HG03196 (cell line): ENCODE measurements around the gene COX7A2.
A peak's percentile ranks its signal among the peaks of the same experiment; 100 is the strongest.

Source experiments
- ATAC-seq: cut with Tn5 transposase; IDR thresholded peaks from one replicate; pipeline ENCODE4 v1.9.1; 2021; ENCODE audit not compliant: unreplicated experiment

COX7A2 gene

DNA sequence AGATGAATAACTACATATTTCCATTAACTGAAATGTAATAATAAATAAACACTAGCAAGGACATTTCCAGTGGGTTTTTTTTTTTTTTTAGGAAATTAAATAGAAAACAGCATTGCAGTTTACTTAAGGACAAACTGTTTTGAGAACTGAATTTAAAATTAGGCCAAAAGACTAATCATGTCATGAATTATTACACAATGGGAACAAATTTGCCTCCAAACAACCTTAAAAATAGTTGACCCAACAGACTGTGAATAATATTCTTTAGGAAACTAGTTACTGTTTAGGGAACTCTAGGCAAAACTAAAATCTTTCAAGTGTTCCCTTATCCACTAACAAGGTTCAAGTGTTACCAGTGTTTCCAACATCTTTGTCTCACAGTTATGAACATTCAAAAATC is 21.3 kb downstream of the COX7A2 start:
- ATAC-seq: no peak

DNA sequence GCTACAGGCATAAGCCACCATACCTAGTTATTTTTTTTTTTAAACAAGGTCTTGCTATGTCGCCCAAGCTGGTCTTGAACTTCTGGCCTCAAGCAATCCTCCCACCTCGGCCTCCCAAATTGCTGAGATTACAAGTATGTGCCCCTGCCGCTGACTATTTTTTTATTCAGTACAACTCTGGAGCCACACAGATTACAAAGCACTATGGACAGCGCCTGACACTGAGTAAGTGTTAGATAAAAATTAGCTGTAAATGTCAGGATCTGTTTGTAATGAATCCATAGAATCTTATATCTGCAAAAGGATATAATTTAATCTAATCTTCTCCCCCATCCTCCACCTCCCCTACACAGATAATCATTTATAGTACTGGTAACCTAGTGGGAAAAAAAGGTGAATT is 22.5 kb downstream of the COX7A2 start:
- ATAC-seq: no peak

DNA sequence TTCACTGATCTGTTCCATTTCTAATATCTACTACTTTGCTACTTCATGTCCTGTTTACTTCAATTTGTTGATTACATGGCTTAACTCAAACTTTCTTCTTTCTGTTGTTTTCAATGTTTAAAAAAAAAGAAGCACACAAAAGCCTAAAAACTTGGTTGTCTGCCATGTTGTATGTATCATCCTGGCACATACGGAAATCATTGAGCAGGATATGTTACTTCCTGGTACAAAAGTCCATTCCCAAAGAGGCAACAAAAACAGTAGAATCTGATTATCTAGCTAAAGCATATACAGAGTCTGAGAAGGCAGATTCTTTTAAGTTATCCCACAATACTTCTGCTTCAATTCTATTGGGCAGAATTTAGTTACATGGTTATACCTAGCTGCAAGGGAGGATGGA is 23.2 kb downstream of the COX7A2 start:
- ATAC-seq: no peak

DNA sequence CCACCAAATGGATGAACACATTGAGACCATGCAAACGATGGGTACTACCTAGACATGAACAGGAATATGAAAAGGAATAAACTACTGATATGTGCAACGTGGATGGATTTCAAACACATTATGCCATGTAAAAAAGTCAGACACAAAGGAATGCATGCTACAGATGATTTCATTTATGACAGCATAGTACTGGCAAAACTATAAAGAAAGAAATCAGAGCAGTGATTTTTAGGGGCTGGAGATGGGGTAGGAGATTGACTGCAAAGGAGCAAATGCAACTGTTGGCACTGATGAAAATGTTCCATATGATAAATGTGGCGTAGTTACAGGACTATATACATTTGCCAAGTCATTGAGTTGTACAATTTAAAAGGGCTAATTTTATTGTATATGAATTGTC is 24.3 kb downstream of the COX7A2 start:
- no peak for ATAC-seq

DNA sequence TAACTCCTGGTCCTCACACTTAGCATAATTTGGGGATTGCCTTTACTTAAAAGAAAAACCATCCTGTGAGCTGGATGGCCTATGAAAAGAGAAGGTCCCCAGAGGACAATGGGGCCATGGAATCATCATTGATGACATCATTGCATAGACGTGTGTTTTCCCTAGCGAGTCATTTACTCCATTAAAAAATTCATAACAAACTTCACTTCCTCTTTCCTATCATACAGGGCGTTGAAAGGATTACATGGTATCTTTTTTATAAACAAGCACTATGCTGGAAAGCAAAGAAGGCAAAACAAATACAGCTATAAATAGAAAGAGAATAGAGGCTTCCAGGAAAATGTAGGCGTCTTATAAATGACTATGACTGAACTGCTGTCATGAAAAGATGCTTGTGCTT is 26.4 kb downstream of the COX7A2 start:
- no peak for ATAC-seq

DNA sequence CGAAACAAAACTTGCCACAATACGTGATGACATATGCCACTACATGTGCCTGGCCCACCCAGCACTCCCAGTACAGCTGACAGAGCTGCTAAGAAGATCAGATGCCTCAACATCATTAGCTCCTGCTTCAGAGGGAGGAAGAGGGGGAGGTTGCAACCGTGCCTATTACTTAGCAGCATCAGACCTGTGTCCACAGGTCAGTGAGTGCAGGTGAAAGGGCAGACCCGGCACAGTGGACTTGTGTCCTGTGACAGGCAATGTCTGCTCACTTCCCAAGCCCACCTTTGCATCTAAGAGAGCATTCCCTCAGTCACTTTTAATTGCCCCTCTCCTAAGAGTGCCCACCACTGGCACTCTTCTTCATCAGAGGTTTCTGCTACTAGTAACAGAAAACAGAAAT is 28.3 kb downstream of the COX7A2 start:
- no peak for ATAC-seq

DNA sequence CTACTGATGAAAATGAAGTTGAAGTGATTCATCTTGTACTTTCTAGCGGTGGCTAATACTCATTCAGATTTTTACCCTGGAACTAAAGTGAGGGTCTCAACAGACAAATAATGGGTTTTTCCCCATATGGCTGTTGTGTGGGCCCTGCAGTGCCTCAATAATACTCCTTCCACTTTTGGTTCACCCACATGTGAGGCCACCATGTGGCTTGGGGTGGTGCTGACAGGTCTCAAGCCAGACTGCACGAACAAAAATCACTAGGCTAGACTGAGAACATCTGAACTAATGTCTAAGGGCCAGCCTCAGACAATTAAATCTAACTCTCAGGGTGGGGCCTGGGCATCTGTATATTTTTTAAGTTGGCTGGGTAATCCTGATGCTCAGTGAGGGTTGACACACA is 29.9 kb downstream of the COX7A2 start:
- ATAC-seq: no peak

DNA sequence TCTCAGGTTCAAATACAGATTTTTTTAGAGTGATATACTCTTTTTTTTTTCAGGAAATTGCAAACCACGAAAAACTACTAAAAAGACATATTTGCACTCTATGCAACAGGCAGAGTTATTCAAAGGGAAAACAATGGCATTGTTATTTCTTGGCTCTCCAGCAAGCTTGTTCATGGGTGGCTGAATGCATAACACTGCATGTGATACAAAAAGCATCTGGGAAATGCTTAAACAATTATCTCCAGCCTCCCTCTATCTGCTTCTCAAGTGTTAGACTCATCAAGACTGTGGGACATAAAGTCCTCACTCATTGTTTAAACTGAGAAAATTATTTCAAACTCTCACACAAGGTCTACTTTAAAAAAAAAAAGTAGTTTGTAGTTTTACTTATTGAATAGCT is 30.5 kb downstream of the COX7A2 start:
- ATAC-seq: no peak

DNA sequence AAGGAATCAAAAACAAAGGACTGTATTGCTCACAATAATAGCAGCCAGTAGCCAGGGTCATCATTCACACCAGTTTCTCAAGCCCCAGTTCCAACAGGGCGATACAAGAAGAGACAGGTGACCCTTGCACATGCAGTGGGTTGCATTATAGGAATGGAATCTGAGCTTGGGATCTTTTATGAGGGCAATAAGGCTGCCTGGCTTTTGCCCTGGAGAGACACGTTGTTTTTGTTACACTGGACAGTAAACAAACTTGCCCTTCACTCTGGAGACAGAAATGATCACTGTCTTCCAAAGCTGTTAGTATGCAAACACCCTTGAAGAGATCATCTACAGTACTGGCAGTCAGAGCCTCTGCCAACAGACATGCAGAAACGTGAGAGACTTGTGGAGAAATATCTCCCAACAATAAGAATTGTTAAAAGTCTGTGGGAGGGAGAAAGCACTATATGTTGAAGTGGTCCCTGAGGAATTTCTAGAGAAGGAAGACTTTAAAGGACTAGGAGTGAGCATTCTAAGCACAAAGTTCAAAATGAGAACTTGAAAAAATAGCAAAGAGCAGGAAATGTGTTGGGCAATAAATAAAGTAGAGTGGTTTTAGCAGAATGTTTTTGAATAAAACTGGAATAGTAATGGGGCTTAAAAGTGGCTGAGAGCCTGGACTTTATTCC is 31.5 kb downstream of the COX7A2 start:
- no peak for ATAC-seq

DNA sequence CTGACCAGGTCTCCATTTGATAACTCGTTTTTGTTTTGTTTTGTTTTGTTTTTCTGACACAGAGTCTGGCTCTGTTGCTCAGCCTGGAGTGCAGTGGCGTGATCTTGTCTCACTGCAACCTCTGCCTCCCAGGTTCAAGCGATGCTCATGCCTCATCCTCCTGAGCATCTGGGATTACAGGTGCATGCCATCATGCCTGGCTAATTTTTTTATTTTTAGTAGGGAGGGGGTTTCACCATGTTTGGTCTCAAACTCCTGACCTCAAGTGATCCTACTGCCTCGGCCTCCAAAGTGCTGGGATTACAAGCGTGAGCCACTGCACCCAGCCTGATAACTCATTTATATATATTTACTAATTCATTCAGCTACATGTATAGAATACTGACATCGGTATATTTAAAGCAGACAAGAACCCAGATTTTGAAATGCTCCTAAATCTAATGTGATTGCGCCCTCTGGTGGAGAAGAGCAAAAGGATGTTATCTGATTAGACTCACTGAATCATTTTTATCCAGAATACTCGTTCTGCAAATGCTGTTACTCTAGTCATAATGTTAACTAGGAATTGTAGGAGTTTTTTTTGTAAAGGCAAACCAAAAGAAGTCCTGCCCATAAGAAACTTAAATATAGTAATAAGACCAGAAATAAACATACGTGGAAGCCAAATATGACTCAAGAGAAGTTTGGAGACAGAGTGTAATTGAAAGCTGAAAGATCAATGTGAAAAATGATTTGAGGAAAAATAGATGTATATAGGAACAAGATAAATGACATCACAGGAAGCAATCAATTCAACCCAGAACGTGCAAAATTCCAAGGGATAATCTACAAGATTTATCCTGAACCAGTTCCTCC is 32.5 kb downstream of the COX7A2 start:
- ATAC-seq: no peak

DNA sequence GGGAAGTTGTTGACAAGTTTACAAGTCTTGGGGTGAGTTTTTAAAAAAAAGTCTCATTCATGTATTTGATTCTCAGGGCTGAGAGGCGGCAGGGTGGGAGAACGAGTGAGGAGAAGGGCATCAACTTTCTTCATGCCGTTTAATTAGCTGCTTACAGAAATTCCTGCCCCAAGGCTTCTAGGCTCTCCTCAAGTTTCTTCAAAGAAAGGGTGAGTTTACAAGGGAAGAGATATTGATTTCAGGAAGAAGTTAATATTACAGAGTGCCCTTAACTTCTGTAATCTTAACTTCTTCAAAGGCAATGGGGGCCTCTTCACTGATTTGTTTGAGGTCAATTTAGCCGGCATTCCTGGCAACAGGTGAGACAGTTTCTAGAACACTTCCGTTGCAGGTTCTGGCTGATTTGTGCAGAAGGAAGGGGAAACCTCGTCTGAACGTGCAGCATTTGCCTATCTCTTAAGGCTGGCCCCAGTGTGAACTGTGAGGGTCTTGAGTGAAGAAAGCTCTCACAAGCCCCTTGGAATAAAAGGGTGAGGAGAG is 34.3 kb downstream of the COX7A2 start:
- no peak for ATAC-seq

DNA sequence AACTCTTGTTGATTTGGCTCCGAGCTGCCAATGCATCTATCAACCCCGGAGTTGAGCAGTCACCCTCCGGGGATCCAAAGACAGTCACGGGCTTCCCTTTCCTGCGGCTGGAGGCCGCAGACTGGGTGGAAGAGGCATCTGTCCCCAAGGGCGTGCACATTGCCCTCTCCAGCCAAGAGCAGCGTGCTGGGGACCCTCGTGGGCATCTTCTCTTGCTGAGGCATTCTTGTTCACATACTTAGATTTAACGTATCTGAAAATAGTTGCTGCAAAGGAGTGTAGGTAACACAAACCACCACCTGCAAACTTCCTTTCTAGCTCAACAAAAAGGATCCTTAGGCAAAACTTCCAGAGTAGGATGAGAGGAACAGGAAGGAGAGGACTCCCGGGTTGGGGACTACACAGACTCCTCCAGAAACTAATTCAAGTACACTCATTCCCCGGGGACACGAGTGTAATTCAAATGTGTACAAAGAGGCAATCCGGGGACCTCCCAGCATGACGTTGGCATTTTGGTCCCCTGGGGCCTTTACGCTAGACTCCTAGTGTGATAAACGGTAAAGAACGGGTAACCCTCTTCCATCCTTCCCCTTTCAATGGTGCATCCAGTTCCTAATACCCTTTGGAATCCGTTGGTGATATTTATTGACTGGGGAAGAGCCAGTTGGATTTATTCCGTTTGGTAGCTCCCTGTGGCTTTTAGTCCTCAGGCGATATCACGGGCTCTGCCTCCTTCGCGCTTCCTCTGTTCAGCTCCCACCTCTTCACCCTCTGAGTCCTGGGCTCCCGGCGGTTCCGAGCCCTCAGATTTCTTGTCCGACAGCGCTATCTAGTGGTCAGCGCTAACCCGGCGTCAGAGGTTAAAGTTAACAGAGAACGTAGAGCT is 35.1 kb downstream of the COX7A2 start:
- ATAC-seq: peak; percentile 78

DNA sequence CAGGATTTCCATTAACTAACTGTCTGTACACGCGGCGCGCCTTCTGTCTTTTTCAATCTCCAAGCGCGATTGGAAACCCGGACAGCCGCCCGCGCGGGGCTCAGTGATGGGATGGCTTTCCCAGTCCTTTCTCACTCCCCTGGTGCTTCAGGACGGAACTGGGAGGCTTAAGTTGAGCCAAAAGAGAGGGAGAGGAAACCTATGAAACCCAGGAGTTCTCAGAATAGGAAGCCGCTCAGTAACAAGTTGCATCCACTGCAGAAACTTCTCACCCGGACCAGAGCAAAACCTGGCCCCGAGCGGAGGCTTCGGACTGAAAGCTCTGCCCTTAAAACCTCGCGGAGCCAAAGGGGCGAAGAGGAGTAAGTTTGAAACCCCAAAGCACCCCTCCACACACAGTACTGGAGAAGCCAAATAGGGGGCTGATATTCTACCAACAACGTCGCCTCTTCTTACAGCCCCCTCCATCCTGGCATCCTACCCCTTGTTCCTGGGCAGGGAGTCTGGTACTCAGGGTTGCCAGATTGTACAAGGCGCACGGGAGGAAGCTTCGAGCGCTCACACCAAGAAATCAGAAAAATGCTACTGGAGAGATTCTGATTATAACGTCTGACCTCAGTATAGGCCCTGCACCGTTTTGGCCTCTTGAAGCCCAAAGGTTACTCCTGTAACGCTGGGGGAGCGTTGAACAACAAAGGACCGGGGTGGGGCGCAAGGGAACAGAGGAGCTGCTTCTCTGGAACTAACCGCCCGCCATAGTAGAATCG is 36.8 kb downstream of the COX7A2 start:
- ATAC-seq: no peak

DNA sequence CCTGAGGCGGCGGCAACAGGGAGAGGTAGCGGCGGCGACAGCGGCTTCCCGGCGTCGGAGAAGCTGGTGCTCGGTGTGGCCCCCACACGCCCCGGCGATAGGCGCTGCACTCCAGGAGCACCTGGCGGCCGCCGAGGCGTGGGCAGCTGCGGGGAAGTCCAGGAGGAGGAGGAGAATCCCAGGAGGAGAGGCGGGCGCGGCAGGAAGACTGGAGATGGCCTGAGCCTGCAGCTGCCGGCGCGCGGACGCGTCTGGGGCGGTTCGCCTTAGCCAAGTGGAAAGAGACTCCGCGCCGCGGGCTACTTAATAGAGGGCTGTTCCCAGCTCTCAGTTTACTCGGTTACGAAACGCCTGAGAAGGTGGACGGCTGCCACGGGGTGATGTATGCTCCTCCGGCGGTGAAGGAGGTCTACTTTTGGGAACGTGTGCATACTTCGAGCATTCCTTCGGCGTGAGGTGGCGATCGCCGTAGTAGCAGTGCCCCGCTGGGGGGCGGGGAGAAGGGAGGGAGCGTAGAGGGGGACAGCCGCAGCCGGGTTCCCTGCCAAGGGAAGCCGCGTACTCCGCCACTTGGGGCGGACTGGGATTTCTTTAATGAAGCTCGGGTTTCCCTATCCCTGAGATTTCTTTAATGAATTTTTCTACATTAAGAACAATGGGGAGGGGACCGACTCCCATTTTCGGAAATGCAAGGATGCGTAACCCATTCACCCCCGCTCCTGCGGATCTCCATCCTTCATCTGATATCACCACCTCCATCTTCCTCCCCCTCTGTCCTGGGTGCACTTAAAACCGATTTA is 37.6 kb downstream of the COX7A2 start, which contains the start of gene COL12A1:
TSS of gene COL12A1 (minus strand) at position 278 of the 800 bp plus-strand sequence. CDS start 3,261 bp downstream, outside the sequence.
- ATAC-seq: no peak

DNA sequence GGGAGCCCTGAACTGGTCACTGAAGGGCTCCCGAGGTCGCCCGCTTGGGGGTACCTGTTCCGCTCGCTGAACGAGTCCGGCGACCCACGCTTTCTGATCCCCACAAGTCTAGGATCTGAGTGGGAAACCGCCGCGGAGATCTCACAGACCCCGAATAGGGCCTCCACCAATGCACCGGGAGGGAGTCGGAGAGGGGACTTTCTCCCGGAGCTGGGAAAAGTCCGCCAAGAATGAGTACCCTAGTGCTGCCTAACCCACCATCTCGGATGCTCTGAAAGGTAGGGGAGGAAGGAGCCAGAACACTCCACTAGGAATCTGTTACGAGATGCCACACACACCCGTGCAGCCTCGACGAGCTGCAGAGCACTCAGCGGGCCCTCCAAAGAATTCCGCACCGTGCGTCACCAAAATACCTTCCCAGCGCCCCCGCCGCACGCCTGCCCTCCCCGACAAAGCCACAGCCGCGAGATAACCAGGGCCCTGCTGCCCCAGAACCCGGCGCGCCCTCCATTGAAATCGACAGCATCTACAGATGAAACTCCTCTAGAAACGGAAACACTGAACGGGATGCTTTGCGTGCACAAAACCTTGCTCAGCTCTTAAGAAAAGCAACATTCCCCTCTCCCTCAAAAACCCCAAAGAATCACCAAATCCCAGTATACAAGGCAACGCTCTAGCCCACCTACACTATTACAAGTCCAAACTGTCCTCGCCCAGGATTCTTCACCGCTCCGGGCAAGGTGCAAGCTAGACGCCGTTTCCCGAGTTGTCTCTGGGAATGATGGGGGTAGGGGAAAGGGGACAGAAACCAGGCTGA is 38.4 kb downstream of the COX7A2 start:
- no peak for ATAC-seq

DNA sequence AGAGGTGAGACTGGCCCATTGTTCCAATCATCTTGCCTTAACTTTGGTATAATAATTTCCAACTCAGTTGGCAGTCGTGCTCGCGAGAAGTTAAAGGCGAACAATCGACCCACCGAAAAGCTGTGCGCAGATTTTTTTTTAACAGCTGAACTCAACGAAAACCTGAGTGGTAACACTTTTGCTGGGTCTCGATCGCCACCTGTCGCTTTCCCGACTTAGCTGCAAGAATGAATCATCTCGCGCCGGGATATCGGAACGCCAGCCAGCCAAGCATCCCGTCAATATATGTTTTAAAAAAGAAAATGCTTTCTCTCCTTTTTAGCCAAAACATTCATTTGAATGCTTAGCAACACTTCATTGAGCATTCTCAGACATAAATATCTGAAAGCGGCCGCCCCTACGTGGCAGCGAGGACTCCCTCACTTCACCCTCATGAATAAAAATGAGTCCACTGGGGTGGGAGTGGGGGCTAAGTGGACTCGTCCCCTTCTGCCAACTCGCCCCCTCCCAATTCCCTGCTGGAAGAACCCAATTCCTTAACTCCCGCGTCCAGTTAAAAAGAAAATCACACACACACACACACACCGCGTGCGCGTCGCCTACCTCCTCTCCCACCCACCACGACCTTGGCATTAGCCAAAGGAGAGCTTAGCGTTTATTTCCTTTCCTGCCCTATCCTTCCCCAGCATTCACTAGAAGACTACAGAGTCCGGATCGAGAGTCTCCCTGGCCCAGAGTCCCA is 39.2 kb downstream of the COX7A2 start:
- no peak for ATAC-seq

DNA sequence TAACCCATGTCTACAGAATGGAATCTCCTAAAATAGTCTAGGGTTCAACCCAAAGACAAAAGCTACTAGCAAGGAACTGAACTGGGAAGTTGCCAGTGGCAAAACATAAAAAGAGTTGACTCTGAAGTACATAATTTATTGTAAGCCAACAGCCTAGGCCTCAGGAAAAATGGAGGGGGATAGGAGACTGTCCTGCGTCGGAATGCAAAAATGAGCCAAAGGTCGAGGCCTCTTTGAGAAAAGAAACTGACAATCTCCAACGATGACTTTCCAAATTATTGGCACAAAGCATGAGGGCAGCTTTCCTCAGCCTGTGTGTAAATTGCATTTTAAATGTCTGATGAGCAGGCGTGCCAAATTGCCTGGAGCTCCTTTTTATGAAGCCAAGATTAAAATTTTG is 39.9 kb downstream of the COX7A2 start:
- ATAC-seq: no peak

DNA sequence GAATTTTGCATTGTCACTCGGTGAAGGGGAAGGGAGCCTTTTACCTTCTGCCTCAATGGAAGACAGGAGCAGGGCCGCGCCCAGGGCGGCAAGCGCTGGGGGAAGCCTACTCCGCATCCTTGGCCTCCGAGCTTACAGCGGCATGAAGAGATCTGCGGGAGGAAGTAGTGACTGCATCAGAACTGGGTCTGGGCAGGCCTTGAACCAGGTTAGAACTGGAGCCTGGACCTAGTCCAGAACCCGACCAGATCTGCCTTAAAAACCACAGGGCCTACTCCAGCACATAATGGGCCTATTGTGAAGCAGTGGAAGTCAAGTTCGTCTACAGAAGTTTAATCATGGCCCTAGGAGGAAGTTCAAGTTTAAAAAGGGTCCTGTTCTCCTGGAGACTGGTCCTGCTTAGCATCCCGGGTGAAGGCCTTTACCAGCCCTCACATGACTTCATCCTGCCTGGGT is 40.9 kb downstream of the COX7A2 start:
- no peak for ATAC-seq
